ENCODE results near the gene GTPBP8. TPM values are rescaled to one million over a fixed set of nuclear protein-coding genes. Genes with fewer than 3 reads are reported as not detected.

The GTPBP8 gene
- total RNA-seq, 1 donor from 2014 or later = 11.4 TPM

DNA sequence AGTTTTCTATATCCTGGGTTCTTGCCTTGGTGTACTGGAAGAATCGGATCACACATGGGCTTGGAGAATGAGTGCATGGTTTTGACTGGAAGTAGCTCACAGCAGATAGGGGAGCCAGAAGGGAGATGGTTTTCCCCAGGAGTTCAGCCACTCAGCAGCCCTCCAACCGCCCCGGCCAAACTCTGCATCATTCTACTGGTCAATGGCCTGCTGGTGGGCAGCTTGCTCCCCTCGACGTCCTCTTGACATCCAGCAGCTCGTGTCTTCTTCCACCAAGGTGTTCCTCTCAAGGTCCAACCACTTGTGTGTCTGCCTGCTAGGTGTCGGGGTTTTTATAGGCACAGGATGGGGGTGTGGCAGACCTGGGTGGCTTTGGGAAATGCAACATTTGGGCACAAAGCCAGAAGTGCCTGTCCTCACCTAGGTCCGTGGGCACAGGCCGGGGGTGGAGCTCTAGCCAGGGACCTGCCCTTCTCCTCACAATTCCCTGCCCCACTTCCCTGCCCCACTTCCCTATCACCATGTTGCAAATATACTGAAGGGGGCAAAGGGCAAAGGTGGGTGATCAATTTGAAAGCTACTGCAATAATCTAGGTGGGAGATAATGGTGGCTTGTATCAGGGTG lies 3.0 kb upstream of the GTPBP8 start:
- ATAC-seq (no peak), DNase-seq (ENCODE audit: low spot score) (no peak)
- intact Hi-C loops (cut with DNase I) = no loop called here

DNA sequence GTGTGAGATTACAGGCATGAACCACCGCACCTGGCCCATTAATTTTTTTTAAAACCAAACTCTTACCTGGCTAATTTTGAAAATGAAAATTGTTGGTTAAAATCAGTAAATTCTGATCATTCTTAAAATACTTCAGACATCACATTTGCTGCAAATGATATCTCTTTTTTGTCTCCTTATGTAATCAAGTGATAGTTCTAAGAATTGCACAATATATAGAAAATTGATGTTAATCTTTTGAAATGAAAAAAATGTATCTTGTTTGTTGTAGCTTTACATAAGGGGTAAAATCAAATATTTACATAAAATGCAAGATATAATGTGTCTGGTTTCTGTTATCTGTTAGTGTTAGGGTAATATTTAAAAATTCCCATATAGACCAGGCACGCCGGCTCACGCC lies 5.0 kb downstream of the GTPBP8 start:
- intact Hi-C loops (cut with DNase I) = no loop called here
- no peak for DNase-seq (ENCODE audit: low spot score)
- ATAC-seq = no peak

DNA sequence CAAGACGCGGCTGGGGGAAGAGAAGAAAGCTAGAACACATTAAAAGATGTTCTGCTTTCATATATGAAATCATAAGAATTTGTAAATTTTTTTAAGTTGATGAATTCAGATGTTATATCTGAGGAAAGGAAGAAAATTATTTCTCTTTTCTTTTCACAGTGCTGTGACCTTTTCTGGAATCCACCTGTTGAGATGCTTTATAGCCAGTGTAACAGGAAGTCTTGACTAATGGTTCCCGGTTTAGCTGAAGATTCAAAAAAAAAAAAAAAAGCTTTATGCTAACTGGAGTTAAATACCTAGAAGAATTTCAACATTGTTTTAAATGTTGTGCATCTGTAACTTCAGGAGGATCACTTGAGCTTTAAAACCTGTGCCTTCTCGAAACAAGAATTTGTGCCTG lies 9.9 kb downstream of the GTPBP8 start:
- ATAC-seq (no peak), DNase-seq (ENCODE audit: low spot score) (no peak)
- intact Hi-C loops (cut with DNase I) = no loop called here

DNA sequence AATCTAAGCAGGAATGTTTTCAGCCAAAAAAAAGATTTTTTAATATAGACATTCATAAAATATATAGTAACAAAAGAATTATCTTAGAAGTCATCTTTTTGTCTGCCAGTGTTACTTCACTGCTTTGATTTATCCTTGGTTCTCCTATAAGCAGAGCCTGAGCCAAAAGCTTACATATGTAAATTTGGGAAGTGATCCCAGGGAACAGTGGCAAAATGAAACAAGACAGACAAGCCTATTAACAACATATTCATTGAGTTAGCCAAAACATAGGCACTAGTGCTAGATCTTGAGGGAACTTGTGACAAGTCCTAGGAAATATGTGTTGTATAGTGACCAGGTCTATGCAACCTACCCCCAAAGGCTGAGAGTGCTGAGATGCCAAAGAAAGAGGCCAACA lies 11.3 kb downstream of the GTPBP8 start:
- ATAC-seq = no peak
- intact Hi-C loops (cut with DNase I) = no loop called here
- DNase-seq (ENCODE audit: low spot score) = no peak

DNA sequence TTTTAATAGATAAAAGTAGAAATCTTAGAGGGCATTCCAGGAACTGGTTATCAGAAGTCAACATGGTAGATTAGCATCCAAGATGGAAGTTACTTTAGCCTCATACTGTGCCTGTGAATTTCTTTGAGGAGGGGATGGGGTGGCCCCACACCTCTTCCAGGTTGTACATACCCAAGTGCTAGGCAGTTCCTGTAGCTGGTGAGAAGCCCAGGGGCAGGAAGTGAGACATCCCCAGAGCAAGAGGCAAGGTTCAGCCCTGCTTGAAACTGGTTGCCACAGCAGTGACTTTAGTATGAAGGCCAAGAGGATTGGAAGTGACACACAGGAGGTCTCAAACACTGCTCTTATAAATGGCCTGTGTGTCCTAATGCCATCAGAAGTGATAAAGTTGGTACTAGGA lies 11.9 kb downstream of the GTPBP8 start:
- no peak for ATAC-seq
- intact Hi-C loops (cut with DNase I) = no loop called here
- DNase-seq (ENCODE audit: low spot score) = no peak

DNA sequence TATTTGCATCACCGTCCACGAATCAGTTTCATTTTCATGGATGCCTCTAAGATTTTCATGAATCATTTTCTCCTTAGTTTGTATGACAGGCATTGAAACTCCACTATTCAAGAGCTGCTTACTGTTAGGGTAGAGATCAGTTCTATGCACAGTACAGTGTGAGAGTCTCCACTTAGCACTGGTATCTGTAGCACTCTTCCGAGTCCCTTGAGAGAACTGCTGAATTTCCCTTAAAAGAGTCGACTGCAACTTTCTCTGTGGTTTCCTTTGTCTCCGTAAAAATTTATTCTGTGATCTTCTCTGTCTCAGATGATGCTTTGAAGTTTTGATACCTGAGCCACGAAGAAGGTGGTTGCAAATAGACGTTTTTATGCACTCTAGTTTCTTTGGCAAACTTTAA lies 14.8 kb downstream of the GTPBP8 start:
- DNase-seq (ENCODE audit: low spot score) (no peak), ATAC-seq (no peak)
- intact Hi-C loops (cut with DNase I) = no loop called here

DNA sequence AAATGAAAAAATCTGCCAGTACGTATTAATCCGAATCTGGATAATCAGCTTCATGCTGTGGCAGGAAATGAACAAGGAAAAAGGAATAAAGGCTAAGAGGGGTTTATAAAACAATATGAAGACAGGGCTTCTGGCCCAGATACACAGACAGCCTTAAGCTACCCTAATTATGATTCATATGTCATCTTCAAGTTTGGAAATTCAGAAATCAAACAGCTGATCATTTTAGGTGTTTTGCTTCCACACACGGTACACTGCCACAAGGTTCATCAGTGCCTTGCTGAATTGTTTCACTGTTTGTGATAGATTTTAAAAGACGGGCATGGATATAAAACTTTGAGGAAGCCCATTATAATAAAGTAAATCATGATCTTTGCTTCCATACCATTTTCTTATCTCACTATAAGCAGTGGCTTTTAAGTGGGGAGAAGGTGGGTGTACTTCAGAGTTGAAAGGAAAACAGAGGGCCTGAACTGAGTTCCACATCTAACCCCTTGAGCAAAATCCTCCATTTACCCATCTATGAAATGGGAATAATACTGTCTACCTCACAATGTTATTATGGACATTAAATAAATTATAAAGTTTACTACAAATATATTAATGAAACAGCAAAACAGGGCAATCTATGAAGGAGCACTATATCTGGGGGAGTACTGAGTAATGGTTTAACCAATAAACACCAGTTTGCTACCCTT lies 15.7 kb downstream of the GTPBP8 start:
- intact Hi-C loops (cut with DNase I) = no loop called here
- ATAC-seq (no peak), DNase-seq (ENCODE audit: low spot score) (no peak)

GRCh38 chr3:113008117-113008516 lies 17.3 kb downstream of the GTPBP8 start:
- intact Hi-C loops (cut with DNase I) = no loop called here
- DNase-seq (ENCODE audit: low spot score) = no peak
- ATAC-seq = no peak

- no peak for ATAC-seq
- intact Hi-C loops (cut with DNase I) = no loop called here
- DNase-seq (ENCODE audit: low spot score) = no peak
Observed at GRCh38 chr3:113013593-113013992, 22.8 kb downstream of the GTPBP8 start.

GRCh38 chr3:113018536-113019181 lies 27.9 kb downstream of the GTPBP8 start:
- ATAC-seq = peak; percentile 4
- DNase-seq (ENCODE audit: low spot score) = no peak
- intact Hi-C loops (cut with DNase I) = no loop called here

GRCh38 chr3:113019182-113020137 lies 28.7 kb downstream of the GTPBP8 start:
- DNase-seq (ENCODE audit: low spot score) (peak; percentile 91), ATAC-seq (peak; percentile 99)
- intact Hi-C loops (cut with DNase I) = no loop called here

- DNase-seq (ENCODE audit: low spot score) = no peak
- no peak for ATAC-seq
- intact Hi-C loops (cut with DNase I) = no loop called here
Observed at GRCh38 chr3:113021471-113021870, 30.7 kb downstream of the GTPBP8 start.

- ATAC-seq (no peak), DNase-seq (ENCODE audit: low spot score) (no peak)
- intact Hi-C loops (cut with DNase I) = no loop called here
Observed at GRCh38 chr3:113034011-113034410, 43.2 kb downstream of the GTPBP8 start.

DNA sequence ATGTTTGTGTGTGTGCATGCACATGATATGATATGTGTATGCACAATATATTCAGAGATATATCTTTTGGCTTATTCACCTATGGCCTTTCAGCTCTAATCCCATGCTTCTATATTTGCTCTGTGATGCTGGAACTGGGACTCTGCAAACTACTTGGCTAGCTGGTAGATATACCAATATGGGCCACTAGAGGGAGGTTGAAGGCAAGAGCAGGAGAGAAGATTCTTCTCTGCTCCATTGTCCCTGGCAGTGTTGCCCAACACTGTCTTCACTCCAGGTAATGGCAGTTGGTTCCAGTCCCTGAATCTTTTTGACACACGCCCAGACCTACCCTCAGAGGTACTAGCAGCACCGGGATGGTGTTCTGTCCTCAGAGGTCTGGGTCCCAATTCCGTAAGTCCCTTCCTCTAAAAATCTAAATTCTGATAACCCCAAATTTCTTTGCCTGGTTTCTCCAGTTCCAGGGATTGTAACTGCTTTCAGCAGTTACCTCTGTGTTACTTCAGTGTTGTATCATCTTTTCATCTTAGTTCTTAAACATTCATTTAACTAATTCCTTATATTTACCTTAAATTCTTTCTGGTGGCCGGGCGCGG lies 44.7 kb downstream of the GTPBP8 start:
- peak; percentile 79 for ATAC-seq
- intact Hi-C loops (cut with DNase I) = no loop called here

DNA sequence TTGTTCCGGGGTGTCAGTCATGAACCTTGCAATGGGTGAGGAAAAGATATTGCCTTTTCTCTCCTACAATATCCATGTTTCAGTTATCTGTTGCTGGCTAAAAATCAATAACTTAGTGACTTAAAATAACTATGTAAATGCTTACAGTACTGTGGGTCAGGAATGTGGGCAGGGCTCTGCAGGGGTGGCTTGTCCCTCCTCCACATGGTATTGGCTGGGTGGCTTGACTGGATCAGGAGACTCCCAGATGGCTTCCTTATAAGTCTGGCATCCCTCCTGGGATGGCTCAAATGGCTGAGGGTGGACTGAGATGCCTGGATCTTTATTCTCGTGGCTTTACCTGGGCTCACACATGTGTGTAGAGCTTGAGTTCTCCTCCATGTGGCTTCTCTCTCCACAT lies 47.5 kb downstream of the GTPBP8 start:
- intact Hi-C loops (cut with DNase I) = no loop called here
- no peak for DNase-seq (ENCODE audit: low spot score)
- ATAC-seq = no peak

More for the DNA sequence above, 44.7 kb downstream of the GTPBP8 start:
- no peak for DNase-seq (ENCODE audit: low spot score)

- DNase-seq (ENCODE audit: low spot score) (no peak), ATAC-seq (no peak)
- intact Hi-C loops (cut with DNase I) = no loop called here
Observed at GRCh38 chr3:113039546-113039945, 48.8 kb downstream of the GTPBP8 start.

GRCh38 chr3:113040231-113040630 lies 49.4 kb downstream of the GTPBP8 start:
- DNase-seq (ENCODE audit: low spot score) = no peak
- no peak for ATAC-seq
- intact Hi-C loops (cut with DNase I) = no loop called here

DNA sequence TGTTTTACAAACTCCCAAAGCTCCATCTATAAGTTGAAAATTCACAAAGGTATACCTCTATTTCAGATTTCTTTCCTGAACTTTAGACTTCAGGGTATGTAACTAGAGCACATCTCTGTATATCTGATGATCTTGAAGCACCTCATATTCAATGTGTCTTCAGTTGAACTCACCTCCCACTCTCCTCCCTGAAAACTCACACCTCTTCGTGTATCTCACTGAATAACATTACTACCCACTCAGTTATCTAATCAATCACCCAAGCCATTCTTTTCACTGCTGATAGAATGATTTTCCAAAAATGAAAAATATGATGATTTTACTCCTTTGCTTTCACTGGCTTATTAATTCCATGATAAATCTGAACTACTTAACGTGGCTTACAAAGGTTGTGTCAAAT lies 52.9 kb downstream of the GTPBP8 start:
- ATAC-seq = no peak
- intact Hi-C loops (cut with DNase I) = no loop called here

More for the DNA sequence above, 52.9 kb downstream of the GTPBP8 start:
- no peak for DNase-seq (ENCODE audit: low spot score)

Measured in sciatic nerve (tissue), 2 donors.